ENCODE measurements around the gene TBATA. TPM values are rescaled to one million over a fixed set of nuclear protein-coding genes. Genes with fewer than 3 reads are reported as not detected.

TBATA gene
- total RNA-seq, 1 donor from 2014 or later = not detected

GRCh38 chr10:70751991-70752390 lies 33.2 kb downstream of the TBATA start:
- Mint-ChIP-seq H3K9me3 (ENCODE audit: unreplicated experiment) (no peaks in the 10 kb centered on the region), H3K27ac (ENCODE audit: unreplicated experiment) (no peak overlapping the region), H3K27me3 (ENCODE audit: unreplicated experiment) (no peaks in the 10 kb centered on the region), H3K4me3 (ENCODE audit: unreplicated experiment) (no peak overlapping the region), H3K36me3 (ENCODE audit: unreplicated experiment) (no peaks in the 10 kb centered on the region), H3K4me1 (ENCODE audit: unreplicated experiment) (peaks cover 14% of the 10 kb centered on the region)
- DNase-seq (ENCODE audit: extremely low spot score, unreplicated experiment) = no peak
- TF ChIP-seq, protein P1, sequence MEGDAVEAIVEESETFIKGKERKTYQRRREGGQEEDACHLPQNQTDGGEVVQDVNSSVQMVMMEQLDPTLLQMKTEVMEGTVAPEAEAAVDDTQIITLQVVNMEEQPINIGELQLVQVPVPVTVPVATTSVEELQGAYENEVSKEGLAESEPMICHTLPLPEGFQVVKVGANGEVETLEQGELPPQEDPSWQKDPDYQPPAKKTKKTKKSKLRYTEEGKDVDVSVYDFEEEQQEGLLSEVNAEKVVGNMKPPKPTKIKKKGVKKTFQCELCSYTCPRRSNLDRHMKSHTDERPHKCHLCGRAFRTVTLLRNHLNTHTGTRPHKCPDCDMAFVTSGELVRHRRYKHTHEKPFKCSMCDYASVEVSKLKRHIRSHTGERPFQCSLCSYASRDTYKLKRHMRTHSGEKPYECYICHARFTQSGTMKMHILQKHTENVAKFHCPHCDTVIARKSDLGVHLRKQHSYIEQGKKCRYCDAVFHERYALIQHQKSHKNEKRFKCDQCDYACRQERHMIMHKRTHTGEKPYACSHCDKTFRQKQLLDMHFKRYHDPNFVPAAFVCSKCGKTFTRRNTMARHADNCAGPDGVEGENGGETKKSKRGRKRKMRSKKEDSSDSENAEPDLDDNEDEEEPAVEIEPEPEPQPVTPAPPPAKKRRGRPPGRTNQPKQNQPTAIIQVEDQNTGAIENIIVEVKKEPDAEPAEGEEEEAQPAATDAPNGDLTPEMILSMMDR (IDR thresholded peaks at IDR 0.05) = no peak

GRCh38 chr10:70751356-70751755 lies 33.8 kb downstream of the TBATA start:
- TF ChIP-seq, protein P1 (IDR thresholded peaks at IDR 0.05) = no peak
- Mint-ChIP-seq H3K27ac (ENCODE audit: unreplicated experiment) (no peak overlapping the region), H3K9me3 (ENCODE audit: unreplicated experiment) (no peaks in the 10 kb centered on the region), H3K36me3 (ENCODE audit: unreplicated experiment) (no peaks in the 10 kb centered on the region), H3K27me3 (ENCODE audit: unreplicated experiment) (no peaks in the 10 kb centered on the region), H3K4me3 (ENCODE audit: unreplicated experiment) (no peak overlapping the region), H3K4me1 (ENCODE audit: unreplicated experiment) (peaks cover 14% of the 10 kb centered on the region)
- no peak for DNase-seq (ENCODE audit: extremely low spot score, unreplicated experiment)

DNA sequence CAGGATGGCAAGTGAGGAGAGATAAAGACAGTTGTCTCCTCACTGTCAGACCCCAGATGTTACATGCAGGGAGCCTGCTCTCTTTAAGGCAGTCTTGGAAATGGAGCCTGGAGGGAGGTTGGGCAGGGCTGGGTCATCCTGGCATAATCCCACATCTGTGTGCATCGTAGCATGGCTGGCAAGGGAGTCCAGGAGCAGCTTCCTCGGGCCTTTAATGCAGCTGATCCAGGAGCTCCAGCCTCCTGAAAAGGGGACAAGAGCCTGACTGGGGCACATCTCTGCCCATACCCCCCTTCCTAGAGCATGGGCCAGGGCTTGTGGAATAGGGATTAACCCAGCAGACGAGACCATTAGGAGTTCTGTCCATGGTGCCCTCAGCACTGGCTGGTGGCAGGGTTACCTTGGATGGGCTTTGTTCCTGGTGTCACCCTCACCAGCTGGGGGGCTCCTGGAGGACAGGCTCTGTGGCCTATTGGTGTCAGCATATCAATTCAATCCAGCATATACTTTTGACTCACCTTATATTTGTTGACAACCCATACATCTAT lies 34.9 kb downstream of the TBATA start:
- Mint-ChIP-seq H3K27me3 (ENCODE audit: unreplicated experiment) (no peaks in the 10 kb centered on the region), H3K36me3 (ENCODE audit: unreplicated experiment) (no peaks in the 10 kb centered on the region), H3K9me3 (ENCODE audit: unreplicated experiment) (no peaks in the 10 kb centered on the region), H3K4me3 (ENCODE audit: unreplicated experiment) (no peak overlapping the region), H3K4me1 (ENCODE audit: unreplicated experiment) (peaks cover 13% of the 10 kb centered on the region), H3K27ac (ENCODE audit: unreplicated experiment) (no peak overlapping the region)
- DNase-seq (ENCODE audit: extremely low spot score, unreplicated experiment) = no peak
- TF ChIP-seq, protein P1 (IDR thresholded peaks at IDR 0.05) = no peak

DNA sequence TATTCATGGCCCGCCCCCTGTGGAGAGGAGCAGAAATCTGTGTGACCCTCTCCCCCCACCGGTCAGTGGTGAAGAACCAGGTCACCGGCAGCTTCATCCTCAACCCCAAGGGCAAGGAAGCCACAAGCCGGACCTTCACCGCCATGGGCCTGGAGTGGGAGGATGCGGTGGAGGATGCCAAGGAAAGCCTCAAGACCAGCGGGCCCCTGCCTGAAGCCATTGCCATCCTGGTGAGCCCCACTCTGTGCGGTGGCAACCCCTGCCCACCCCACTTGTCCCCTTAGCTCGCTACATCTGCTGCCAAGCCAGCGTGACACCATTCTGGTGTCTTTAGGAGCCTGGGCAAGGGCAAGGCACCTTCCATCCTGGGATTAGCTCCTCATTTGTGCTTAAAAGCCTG lies 35.4 kb downstream of the TBATA start:
- Mint-ChIP-seq H3K27ac (ENCODE audit: unreplicated experiment) (no peak overlapping the region), H3K36me3 (ENCODE audit: unreplicated experiment) (peaks cover 2% of the 10 kb centered on the region), H3K4me3 (ENCODE audit: unreplicated experiment) (no peak overlapping the region), H3K4me1 (ENCODE audit: unreplicated experiment) (peaks cover 8% of the 10 kb centered on the region), H3K27me3 (ENCODE audit: unreplicated experiment) (no peaks in the 10 kb centered on the region), H3K9me3 (ENCODE audit: unreplicated experiment) (no peaks in the 10 kb centered on the region)
- TF ChIP-seq, protein P1 (IDR thresholded peaks at IDR 0.05) = no peak
- DNase-seq (ENCODE audit: extremely low spot score, unreplicated experiment) = no peak

GRCh38 chr10:70748801-70749573 lies 36.2 kb downstream of the TBATA start:
- Mint-ChIP-seq H3K27me3 (ENCODE audit: unreplicated experiment) (no peaks in the 10 kb centered on the region), H3K4me1 (ENCODE audit: unreplicated experiment) (peaks cover under 1% of the 10 kb centered on the region), H3K9me3 (ENCODE audit: unreplicated experiment) (no peaks in the 10 kb centered on the region), H3K27ac (ENCODE audit: unreplicated experiment) (no peak overlapping the region), H3K4me3 (ENCODE audit: unreplicated experiment) (no peak overlapping the region), H3K36me3 (ENCODE audit: unreplicated experiment) (peaks cover 2% of the 10 kb centered on the region)
- no peak for DNase-seq (ENCODE audit: extremely low spot score, unreplicated experiment)
- TF ChIP-seq, protein P1 (IDR thresholded peaks at IDR 0.05) = no peak

All from osteocyte (in vitro differentiated cells).